ENCODE data around the gene DHDDS. TPM values are rescaled to one million over a fixed set of nuclear protein-coding genes. Genes with fewer than 3 reads are reported as not detected.
A peak's percentile ranks its signal among the peaks of the same experiment; 100 is the strongest.

Gene DHDDS
- total and polyA plus RNA-seq, 2 of the 13 experiments (the other 11 are each of a cell fraction or from before 2014, with no cell fraction given): 18.9 to 28.3 TPM

GRCh38 chr1:26408604-26409003, 23.5 kb upstream of the DHDDS start (continued):
- peak; percentile 100 for TF ChIP-seq ZBTB7B (CRISPR knock-in tag; IDR thresholded peaks at IDR 0.05)
- peak; percentile 94 for TF ChIP-seq TFDP2 (CRISPR knock-in tag; IDR thresholded peaks at IDR 0.05)
- TF ChIP-seq YEATS2 (CRISPR knock-in tag; IDR thresholded peaks at IDR 0.05; ENCODE audit: borderline replicate concordance): peak; percentile 99
- peak; percentile 100 for TF ChIP-seq FOXC1 (CRISPR knock-in tag; IDR thresholded peaks at IDR 0.05; ENCODE audit: borderline replicate concordance)
- TF ChIP-seq HDAC1 (CRISPR knock-in tag; IDR thresholded peaks at IDR 0.05): peak; percentile 95
- peak; percentile 95 for TF ChIP-seq SCMH1 (CRISPR knock-in tag; IDR thresholded peaks at IDR 0.05; ENCODE audit: borderline replicate concordance)
- TF ChIP-seq ZNF235 (CRISPR knock-in tag; IDR thresholded peaks at IDR 0.05; ENCODE audit: borderline replicate concordance): peak; percentile 100
- TF ChIP-seq GLI4 (CRISPR knock-in tag; IDR thresholded peaks at IDR 0.05; ENCODE audit: borderline replicate concordance): peak; percentile 100
- no peak for TF ChIP-seq ZEB1 (IDR thresholded peaks at IDR 0.05; ENCODE audit: insufficient replicate concordance, low read depth)
- peak; percentile 100 for TF ChIP-seq ZNF558 (CRISPR knock-in tag; IDR thresholded peaks at IDR 0.05; ENCODE audit: borderline replicate concordance)
- no peak for TF ChIP-seq HNF4G (IDR thresholded peaks at IDR 0.05; ENCODE audit: borderline replicate concordance, low read depth, low read length)
- peak; percentile 94 for TF ChIP-seq HNF4G (CRISPR knock-in tag; IDR thresholded peaks at IDR 0.05; ENCODE audit: borderline replicate concordance, low read depth)
- no peak for TF ChIP-seq NR2F2 (IDR thresholded peaks at IDR 0.05; ENCODE audit: borderline replicate concordance, low read depth)
- TF ChIP-seq ZNF512B (CRISPR knock-in tag; IDR thresholded peaks at IDR 0.05; ENCODE audit: borderline replicate concordance): peak; percentile 98; the same call in 1 of the 2 replicates
- TF ChIP-seq ZNF430 (CRISPR knock-in tag; IDR thresholded peaks at IDR 0.05): peak; percentile 100
- TF ChIP-seq AGO1 (IDR thresholded peaks at IDR 0.05; ENCODE audit: low read depth, low read length, poor library complexity, severe bottlenecking): no peak
- TF ChIP-seq FOXP4 (CRISPR knock-in tag; IDR thresholded peaks at IDR 0.05): peak; percentile 97
- peak; percentile 100 for TF ChIP-seq ZNF160 (CRISPR knock-in tag; IDR thresholded peaks at IDR 0.05)
- peak; percentile 100 for TF ChIP-seq ATF5 (CRISPR knock-in tag; IDR thresholded peaks at IDR 0.05; ENCODE audit: low read depth)
- TF ChIP-seq HNRNPL (IDR thresholded peaks at IDR 0.05; ENCODE audit: low read depth, low read length): no peak
- no peak for TF ChIP-seq GATA4 (IDR thresholded peaks at IDR 0.05; ENCODE audit: borderline replicate concordance, low read depth)
- peak; percentile 97 for TF ChIP-seq SIX1 (CRISPR knock-in tag; IDR thresholded peaks at IDR 0.05; ENCODE audit: borderline replicate concordance)
